Activated T-cell treated with anti-CD3 and anti-CD28 coated beads, Interleukin-2, amount 50 U/mL, for 72 hours (primary cell): Measurements from ENCODE around the gene MAPRE3. TPM values are rescaled to one million over a fixed set of nuclear protein-coding genes. Genes with fewer than 3 reads are reported as not detected.

Source experiments
- ATAC-seq, 2 donors: fragments of 150-1000 bp; cut with Tn5 transposase; replicated peaks in 1 of 2; 2 replicates each; pipeline ENCODE4 v1.10.0; 2021; ENCODE audit warnings: moderate library complexity in 2 of 2, mild to moderate bottlenecking in 1 of 2
- DNase-seq, 2 donors: peaks; one replicate each; pipeline ENCODE4 v3.0.0; 2021 to 2022; ENCODE audit warnings: mixed read lengths in 1 of 2
- H3K27ac Mint-ChIP-seq: one replicate; pipeline ENCODE4 v1.8.0; 2022; ENCODE audit warnings: mild to moderate bottlenecking, moderate library complexity, mixed read lengths
- H3K27me3 Mint-ChIP-seq: one replicate; pipeline ENCODE4 v1.8.0; 2022; ENCODE audit warnings: low read depth, mixed read lengths
- H3K36me3 Mint-ChIP-seq, 2 donors: one replicate each; pipeline ENCODE4 v1.8.0; 2022; ENCODE audit warnings: mixed read lengths in 2 of 2, mild to moderate bottlenecking in 1 of 2; ENCODE audit not compliant: insufficient read depth in 2 of 2
- H3K4me1 Mint-ChIP-seq: one replicate; pipeline ENCODE4 v1.8.0; 2022; ENCODE audit warnings: low read depth, mixed read lengths
- H3K4me3 Mint-ChIP-seq, 2 donors: one replicate each; pipeline ENCODE4 v1.8.0; 2022; ENCODE audit warnings: mild to moderate bottlenecking in 2 of 2, mixed read lengths in 2 of 2, moderate library complexity in 2 of 2
- H3K9me3 Mint-ChIP-seq, 2 donors: one replicate each; pipeline ENCODE4 v1.8.0; 2022; ENCODE audit warnings: mixed read lengths in 2 of 2
- total RNA-seq, 2 donors: library from RNA; stranded (reverse); gene quantifications; one replicate each; pipeline ENCODE4 v1.2.3, GENCODE V29; 2022

MAPRE3 gene
- total RNA-seq, 2 donors from 2014 or later, result 4.8 to 5.3 TPM

GRCh38 chr2:27000228-27000627, 29.8 kb downstream of the MAPRE3 start:
- Mint-ChIP-seq H3K27me3 (peaks cover 1% of the 10 kb centered on the region), H3K4me1 (no peaks in the 10 kb centered on the region), H3K9me3 (no peaks in the 10 kb centered on the region), H3K4me3 (no peak overlapping the region), H3K36me3 (no peaks in the 10 kb centered on the region), H3K27ac (no peak overlapping the region)
- DNase-seq (no peak), ATAC-seq (no peak)

GRCh38 chr2:27000995-27001394, 30.6 kb downstream of the MAPRE3 start:
- H3K36me3 Mint-ChIP-seq, result no peaks in the 10 kb centered on the region
- no peak overlapping the region for H3K27ac Mint-ChIP-seq
- no peaks in the 10 kb centered on the region for H3K4me1 Mint-ChIP-seq
- peaks cover 6% of the 10 kb centered on the region for H3K27me3 Mint-ChIP-seq
- H3K9me3 Mint-ChIP-seq, result no peaks in the 10 kb centered on the region
- DNase-seq, result no peak
- no peak for ATAC-seq
- no peak overlapping the region for H3K4me3 Mint-ChIP-seq

GRCh38 chr2:27001950-27002349, 31.5 kb downstream of the MAPRE3 start:
- no peak for ATAC-seq
- no peaks in the 10 kb centered on the region for H3K36me3 Mint-ChIP-seq
- no peak overlapping the region for H3K27ac Mint-ChIP-seq
- H3K4me3 Mint-ChIP-seq, result no peak overlapping the region
- no peaks in the 10 kb centered on the region for H3K4me1 Mint-ChIP-seq
- no peaks in the 10 kb centered on the region for H3K9me3 Mint-ChIP-seq
- peaks cover 6% of the 10 kb centered on the region for H3K27me3 Mint-ChIP-seq
- DNase-seq, result no peak

- no peak for DNase-seq
- H3K27me3 Mint-ChIP-seq, result peaks cover 6% of the 10 kb centered on the region
Observed at GRCh38 chr2:27003007-27003406, 32.6 kb downstream of the MAPRE3 start.

GRCh38 chr2:27003857-27004256, 33.4 kb downstream of the MAPRE3 start:
- H3K4me3 Mint-ChIP-seq, result no peak overlapping the region
- no peaks in the 10 kb centered on the region for H3K9me3 Mint-ChIP-seq
- H3K27ac Mint-ChIP-seq, result no peak overlapping the region
- no peaks in the 10 kb centered on the region for H3K4me1 Mint-ChIP-seq
- H3K27me3 Mint-ChIP-seq, result peaks cover 6% of the 10 kb centered on the region
- H3K36me3 Mint-ChIP-seq, result no peaks in the 10 kb centered on the region
- DNase-seq (no peak), ATAC-seq (no peak)

More at GRCh38 chr2:27003007-27003406, 32.6 kb downstream of the MAPRE3 start:
- H3K36me3 Mint-ChIP-seq, result no peaks in the 10 kb centered on the region
- no peak for ATAC-seq
- H3K4me3 Mint-ChIP-seq, result no peak overlapping the region
- no peaks in the 10 kb centered on the region for H3K4me1 Mint-ChIP-seq
- no peaks in the 10 kb centered on the region for H3K9me3 Mint-ChIP-seq
- no peak overlapping the region for H3K27ac Mint-ChIP-seq

GRCh38 chr2:27006602-27007415, 36.4 kb downstream of the MAPRE3 start:
- ATAC-seq, result no peak
- H3K4me1 Mint-ChIP-seq, result peaks cover 7% of the 10 kb centered on the region
- DNase-seq, result no peak
- peaks cover 12% of the 10 kb centered on the region for H3K27me3 Mint-ChIP-seq
- H3K36me3 Mint-ChIP-seq, result no peaks in the 10 kb centered on the region
- no peak overlapping the region for H3K4me3 Mint-ChIP-seq
- no peak overlapping the region for H3K27ac Mint-ChIP-seq
- H3K9me3 Mint-ChIP-seq, result no peaks in the 10 kb centered on the region

GRCh38 chr2:27007416-27008374, 37.3 kb downstream of the MAPRE3 start:
- Mint-ChIP-seq H3K36me3 (no peaks in the 10 kb centered on the region), H3K4me1 (peaks cover 7% of the 10 kb centered on the region), H3K9me3 (no peaks in the 10 kb centered on the region), H3K4me3 (no peak overlapping the region), H3K27ac (no peak overlapping the region), H3K27me3 (peaks cover 16% of the 10 kb centered on the region)
- no peak for DNase-seq
- no peak for ATAC-seq

- ATAC-seq (no peak), DNase-seq (no peak)
- Mint-ChIP-seq H3K27me3 (peaks cover 18% of the 10 kb centered on the region), H3K9me3 (no peaks in the 10 kb centered on the region), H3K4me3 (no peak overlapping the region), H3K27ac (no peak overlapping the region), H3K4me1 (peaks cover 7% of the 10 kb centered on the region), H3K36me3 (no peaks in the 10 kb centered on the region)
Observed at GRCh38 chr2:27008678-27009077, 38.2 kb downstream of the MAPRE3 start.

- Mint-ChIP-seq H3K36me3 (no peaks in the 10 kb centered on the region), H3K4me1 (peaks cover 7% of the 10 kb centered on the region), H3K27me3 (peaks cover 18% of the 10 kb centered on the region), H3K9me3 (no peaks in the 10 kb centered on the region), H3K4me3 (no peak overlapping the region), H3K27ac (no peak overlapping the region)
- ATAC-seq (no peak), DNase-seq (no peak)
Observed at GRCh38 chr2:27009083-27009482, 38.6 kb downstream of the MAPRE3 start.

GRCh38 chr2:27009716-27010115, 39.3 kb downstream of the MAPRE3 start:
- Mint-ChIP-seq H3K27ac (no peak overlapping the region), H3K36me3 (no peaks in the 10 kb centered on the region), H3K9me3 (no peaks in the 10 kb centered on the region), H3K4me3 (no peak overlapping the region), H3K27me3 (peaks cover 18% of the 10 kb centered on the region), H3K4me1 (peaks cover 7% of the 10 kb centered on the region)
- no peak for ATAC-seq
- no peak for DNase-seq

GRCh38 chr2:27010139-27010538, 39.7 kb downstream of the MAPRE3 start:
- Mint-ChIP-seq H3K27me3 (peaks cover 18% of the 10 kb centered on the region), H3K27ac (no peak overlapping the region), H3K9me3 (no peaks in the 10 kb centered on the region), H3K36me3 (no peaks in the 10 kb centered on the region), H3K4me1 (peaks cover 7% of the 10 kb centered on the region), H3K4me3 (no peak overlapping the region)
- ATAC-seq (no peak), DNase-seq (no peak)

GRCh38 chr2:27013738-27014137, 43.3 kb downstream of the MAPRE3 start:
- Mint-ChIP-seq H3K4me3 (no peak overlapping the region), H3K9me3 (no peaks in the 10 kb centered on the region), H3K27me3 (peaks cover 12% of the 10 kb centered on the region), H3K4me1 (peaks cover 7% of the 10 kb centered on the region), H3K36me3 (no peaks in the 10 kb centered on the region), H3K27ac (no peak overlapping the region)
- no peak for DNase-seq
- ATAC-seq, result no peak

- Mint-ChIP-seq H3K4me3 (no peak overlapping the region), H3K27me3 (peaks cover 7% of the 10 kb centered on the region), H3K27ac (no peak overlapping the region), H3K9me3 (no peaks in the 10 kb centered on the region), H3K4me1 (peaks cover 5% of the 10 kb centered on the region), H3K36me3 (no peaks in the 10 kb centered on the region)
- ATAC-seq (no peak), DNase-seq (no peak)
Observed at GRCh38 chr2:27014771-27015433, 44.5 kb downstream of the MAPRE3 start.
